ENCODE results near the gene MC1R. TPM values are rescaled to one million over a fixed set of nuclear protein-coding genes. Genes with fewer than 3 reads are reported as not detected.

The MC1R gene
- total RNA-seq, 1 experiment from 2014 or later: 12.2 TPM

- BruUV-seq (replicated peaks): no TSS peak
- ATAC-seq (no peak), DNase-seq (ENCODE audit: low read depth, low spot score) (no peak)
- H3K4me1 ChIP-seq (ENCODE audit: control insufficient read depth in 1 of 2, insufficient read depth in 2 of 2, low read length in 2 of 2): no peaks in the 10 kb centered on the region
- no peak overlapping the region for H3K9ac ChIP-seq (ENCODE audit: low read length)
- H3K4me2 ChIP-seq (ENCODE audit: low read length): no peak overlapping the region
- CTCF ChIA-PET: no interaction called here
- H3K27me3 ChIP-seq (ENCODE audit: insufficient read depth, low read length): no peaks in the 10 kb centered on the region
- no peaks in the 10 kb centered on the region for H3K9me3 ChIP-seq (ENCODE audit: control insufficient read depth in 1 of 2, insufficient read depth in 1 of 2, low read depth in 1 of 2, low read length in 2 of 2)
- H2AFZ ChIP-seq (ENCODE audit: low read depth, low read length, poor library complexity, severe bottlenecking): no peak overlapping the region
- no peak overlapping the region for H3K27ac ChIP-seq (ENCODE audit: low read depth, low read length)
- H3K4me3 ChIP-seq (replicated peaks in 1 of 2; ENCODE audit: low read depth in 1 of 2, low read length in 2 of 2): no peak overlapping the region
- no peaks in the 10 kb centered on the region for H3K79me2 ChIP-seq (ENCODE audit: insufficient read depth, low read length)
- TF ChIP-seq SRF (IDR thresholded peaks at IDR 0.05; ENCODE audit: low read depth): no peak
- no peak for TF ChIP-seq ELF1 (IDR thresholded peaks at IDR 0.05; ENCODE audit: borderline replicate concordance, low read depth)
- TF ChIP-seq ZBTB33 (IDR thresholded peaks at IDR 0.05; ENCODE audit: extremely low read depth, insufficient replicate concordance, low read length): no peak
- TF ChIP-seq CEBPB (IDR thresholded peaks at IDR 0.05; ENCODE audit: low read depth): no peak
- no peak for TF ChIP-seq TCF7L2 (IDR thresholded peaks at IDR 0.05; ENCODE audit: borderline replicate concordance, extremely low read depth, insufficient read depth, insufficient read length)
- no peak for TF ChIP-seq ZNF274 (IDR thresholded peaks at IDR 0.05; ENCODE audit: low read depth, low read length)
- TF ChIP-seq REST (IDR thresholded peaks at IDR 0.05; ENCODE audit: low read depth): no peak
- TF ChIP-seq YY1 (IDR thresholded peaks at IDR 0.05; ENCODE audit: extremely low read depth, insufficient replicate concordance, low read depth, low read length): no peak
- no peak for TF ChIP-seq POLR2A (IDR thresholded peaks at IDR 0.05; ENCODE audit: borderline replicate concordance, extremely low read depth, insufficient read depth, insufficient read length)
- no peak for TF ChIP-seq POLR2AphosphoS5 (IDR thresholded peaks at IDR 0.05; ENCODE audit: low read depth, low read length)
- TF ChIP-seq JUND (IDR thresholded peaks at IDR 0.05): no peak
- TF ChIP-seq, protein P1, sequence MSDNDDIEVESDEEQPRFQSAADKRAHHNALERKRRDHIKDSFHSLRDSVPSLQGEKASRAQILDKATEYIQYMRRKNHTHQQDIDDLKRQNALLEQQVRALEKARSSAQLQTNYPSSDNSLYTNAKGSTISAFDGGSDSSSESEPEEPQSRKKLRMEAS (IDR thresholded peaks at IDR 0.05): no peak
- no peak for TF ChIP-seq SP1 (IDR thresholded peaks at IDR 0.05; ENCODE audit: low read depth)
- TF ChIP-seq CBX3 (IDR thresholded peaks at IDR 0.05; ENCODE audit: low read depth): no peak
- TF ChIP-seq, protein P2, sequence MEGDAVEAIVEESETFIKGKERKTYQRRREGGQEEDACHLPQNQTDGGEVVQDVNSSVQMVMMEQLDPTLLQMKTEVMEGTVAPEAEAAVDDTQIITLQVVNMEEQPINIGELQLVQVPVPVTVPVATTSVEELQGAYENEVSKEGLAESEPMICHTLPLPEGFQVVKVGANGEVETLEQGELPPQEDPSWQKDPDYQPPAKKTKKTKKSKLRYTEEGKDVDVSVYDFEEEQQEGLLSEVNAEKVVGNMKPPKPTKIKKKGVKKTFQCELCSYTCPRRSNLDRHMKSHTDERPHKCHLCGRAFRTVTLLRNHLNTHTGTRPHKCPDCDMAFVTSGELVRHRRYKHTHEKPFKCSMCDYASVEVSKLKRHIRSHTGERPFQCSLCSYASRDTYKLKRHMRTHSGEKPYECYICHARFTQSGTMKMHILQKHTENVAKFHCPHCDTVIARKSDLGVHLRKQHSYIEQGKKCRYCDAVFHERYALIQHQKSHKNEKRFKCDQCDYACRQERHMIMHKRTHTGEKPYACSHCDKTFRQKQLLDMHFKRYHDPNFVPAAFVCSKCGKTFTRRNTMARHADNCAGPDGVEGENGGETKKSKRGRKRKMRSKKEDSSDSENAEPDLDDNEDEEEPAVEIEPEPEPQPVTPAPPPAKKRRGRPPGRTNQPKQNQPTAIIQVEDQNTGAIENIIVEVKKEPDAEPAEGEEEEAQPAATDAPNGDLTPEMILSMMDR (IDR thresholded peaks at IDR 0.05 in 2 of 3, conservative IDR thresholded peaks at IDR 0.05 in 1 of 3; ENCODE audit: borderline replicate concordance in 1 of 3, insufficient read depth in 1 of 3, low read depth in 2 of 3, low read length in 2 of 3): no peak
- POLR2A ChIA-PET: no interaction called here
- no peaks in the 10 kb centered on the region for H4K20me1 ChIP-seq (ENCODE audit: insufficient read depth)
- H3K36me3 ChIP-seq (ENCODE audit: control insufficient read depth in 1 of 2, insufficient read depth in 2 of 2, low read length in 2 of 2): peaks cover 5 to 14% of the 10 kb centered on the region in 2 experiments; a peak in 2 of 4 replicates
- RAD21 ChIA-PET (ENCODE audit: low non-redundant PET in 1 of 2, low total read pairs in 2 of 2, uncharacterized antibody in 2 of 2, unreplicated experiment in 2 of 2): no interaction called here
- intact Hi-C loops (cut with micrococcal nuclease): no loop called here
- H3K9me2 ChIP-seq (ENCODE audit: insufficient read depth): no peaks in the 10 kb centered on the region
Observed at GRCh38 chr16:89964201-89964600, 45.5 kb downstream of the MC1R start.
